Erythroblast (primary cell): ENCODE data around the gene USP5.

Experiments
- GATA1 ChIP-seq: IDR thresholded peaks from 2 replicates; pipeline ENCODE4 v1.6.1; 2011; ENCODE audit warnings: low read depth, mild to moderate bottlenecking, control low read depth, low read length, moderate library complexity
- POLR2A ChIP-seq: IDR thresholded peaks from 2 replicates; pipeline ENCODE4 v1.6.1; 2011; ENCODE audit warnings: mild to moderate bottlenecking, low read length

DNA sequence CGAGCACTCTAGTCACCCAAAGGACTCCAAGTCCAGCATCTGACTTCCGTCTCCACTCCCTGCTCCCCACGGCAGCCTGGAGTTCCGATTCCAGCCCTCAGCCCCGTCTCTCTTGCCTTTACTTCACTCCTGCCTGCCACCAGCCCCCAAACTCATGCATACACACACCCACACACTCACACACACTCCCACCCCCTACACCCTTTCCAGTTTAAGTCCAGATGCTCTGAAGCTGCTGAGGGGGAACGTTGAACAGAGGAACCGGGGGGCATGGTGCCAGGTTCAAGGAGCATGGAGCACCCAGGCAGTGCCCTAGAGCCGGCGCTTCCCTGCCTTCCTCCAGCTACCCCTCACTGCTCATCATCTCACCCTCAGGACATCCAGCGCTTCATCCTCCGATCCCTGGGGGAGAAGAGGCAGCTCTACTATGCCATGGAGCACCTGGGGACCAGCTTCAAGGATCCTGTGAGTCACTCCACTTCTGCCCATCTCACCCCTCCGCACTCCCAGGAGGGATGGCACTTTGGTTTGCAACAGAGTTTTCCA, 20.4 kb upstream of the USP5 start:
- no peak for TF ChIP-seq POLR2A
- no peak for TF ChIP-seq GATA1
